SK-N-SH (cell line): ENCODE measurements around the gene PBX3. TPM values are rescaled to one million over a fixed set of nuclear protein-coding genes. Genes with fewer than 3 reads are reported as not detected.

ENCODE experiments used
- CTCF ChIA-PET: fragments of 300-600, 350-600 bp; formaldehyde crosslinking; extraction: SDS; loops from one replicate; lab custom pipeline; 2021; lab: Yijun Ruan, JAX
- POLR2A ChIA-PET: fragments of 350-600 bp; sonication (Branson Sonifier 250); formaldehyde crosslinking; extraction: SDS; loops from one replicate; lab custom pipeline; 2020; ENCODE audit warnings: antibody characterized with exemption, inconsistent platforms; lab: Yijun Ruan, JAX
- DNase-seq: peaks from one replicate; pipeline ENCODE4 v3.0.0; 2012
- H2AFZ ChIP-seq: fragments of 200-600 bp; sonication (generic); 2 replicates; pipeline ENCODE4 v1.8.1; 2016; ENCODE audit warnings: antibody characterized with exemption, mild to moderate bottlenecking, low read depth
- H3F3A ChIP-seq: fragments of 200-600 bp; sonication (generic); replicated peaks from 2 replicates; pipeline ENCODE3; 2016; ENCODE audit warnings: antibody characterized with exemption, mild to moderate bottlenecking; ENCODE audit not compliant: insufficient read depth
- H3K27ac ChIP-seq, 2 experiments: fragments of 200-500 bp in 1 of 2; fragments of 200-600 bp in 1 of 2; sonication (Bioruptor generic) in 1 of 2; sonication (generic), shearing (Covaris generic) in 1 of 2; 2 replicates each; pipeline versions ENCODE4 v1.5.1 to v1.6.1; 2014 to 2016; ENCODE audit warnings: low read depth in 2 of 2, inconsistent platforms in 1 of 2, low read length in 1 of 2, mild to moderate bottlenecking in 1 of 2, mixed read lengths in 1 of 2
- H3K27me3 ChIP-seq: fragments of 200-600 bp; sonication (generic), shearing (Covaris generic); 2 replicates; pipeline ENCODE4 v1.6.1; 2016; ENCODE audit warnings: mixed run types; ENCODE audit not compliant: insufficient read depth
- H3K36me3 ChIP-seq, 2 experiments: fragments of 200-500 bp in 1 of 2; fragments of 200-600 bp in 1 of 2; sonication (Bioruptor generic) in 1 of 2; sonication (generic) in 1 of 2; replicated peaks in 1 of 2; 2 replicates each; pipeline versions ENCODE3 to v1.5.1; 2014 to 2016; ENCODE audit warnings: low read length in 1 of 2, mild to moderate bottlenecking in 1 of 2; ENCODE audit not compliant: insufficient read depth in 2 of 2, control insufficient read depth in 1 of 2
- H3K4me1 ChIP-seq, 2 experiments: fragments of 200-500 bp in 1 of 2; fragments of 200-600 bp in 1 of 2; sonication (Bioruptor generic) in 1 of 2; sonication (generic), shearing (Covaris generic) in 1 of 2; 2 replicates each; pipeline versions ENCODE4 v1.5.1 to v1.6.1; 2014 to 2016; ENCODE audit warnings: low read depth in 1 of 2, low read length in 1 of 2, mixed run types in 1 of 2; ENCODE audit not compliant: insufficient read depth in 2 of 2, control insufficient read depth in 1 of 2
- H3K4me2 ChIP-seq: fragments of 200-600 bp; sonication (generic), shearing (Covaris generic); 2 replicates; pipeline ENCODE4 v1.6.1; 2017; ENCODE audit warnings: mixed run types
- H3K4me3 ChIP-seq, 2 experiments: fragments of 200-500 bp in 1 of 2; fragments of 200-600 bp in 1 of 2; sonication (Bioruptor generic) in 1 of 2; sonication (generic), shearing (Covaris generic) in 1 of 2; 2 replicates each; pipeline versions ENCODE4 v1.5.1 to v1.8.1; 2014 to 2016; ENCODE audit warnings: low read depth in 2 of 2, inconsistent platforms in 1 of 2, low read length in 1 of 2, mild to moderate bottlenecking in 1 of 2, mixed read lengths in 1 of 2, moderate library complexity in 1 of 2
- H3K79me2 ChIP-seq: fragments of 200-600 bp; sonication (generic); 2 replicates; pipeline ENCODE4 v1.8.1; 2017; ENCODE audit warnings: mild to moderate bottlenecking; ENCODE audit not compliant: insufficient read depth
- H3K9ac ChIP-seq: fragments of 200-600 bp; sonication (generic); 2 replicates; pipeline ENCODE4 v1.6.1; 2017; ENCODE audit warnings: mixed run types
- H3K9me2 ChIP-seq: fragments of 200-600 bp; sonication (generic); 2 replicates; pipeline ENCODE4 v1.6.1; 2017; ENCODE audit warnings: mixed run types
- H3K9me3 ChIP-seq: fragments of 200-600 bp; sonication (generic); 2 replicates; pipeline ENCODE4 v1.6.1; 2017; ENCODE audit warnings: mixed run types, mild to moderate bottlenecking, moderate library complexity
- H4K20me1 ChIP-seq: fragments of 200-600 bp; sonication (generic); 2 replicates; pipeline ENCODE4 v1.6.1; 2017; ENCODE audit warnings: mild to moderate bottlenecking, mixed run types; ENCODE audit not compliant: insufficient read depth
- CHD2 ChIP-seq: fragments of 150-350 bp; IDR thresholded peaks from 2 replicates; pipeline ENCODE4 v1.6.1; 2018; ENCODE audit warnings: low read length; ENCODE audit not compliant: partially characterized antibody
- EZH2phosphoT487 ChIP-seq: fragments of 200-600 bp; sonication (generic); IDR thresholded peaks from 2 replicates; pipeline ENCODE4 v1.6.1; 2017; ENCODE audit warnings: low read depth, mixed run types, mild to moderate bottlenecking, antibody characterized with exemption, moderate library complexity, borderline replicate concordance
- FOSL2 ChIP-seq: IDR thresholded peaks from 2 replicates; pipeline ENCODE4 v1.4.0; 2012; ENCODE audit warnings: low read depth, mild to moderate bottlenecking, moderate library complexity, borderline replicate concordance
- FOXJ3 ChIP-seq: sonication (generic); formaldehyde crosslinking; IDR thresholded peaks from 2 replicates; pipeline ENCODE4 v1.5.1; 2020; ENCODE audit warnings: mild to moderate bottlenecking, missing genetic modification reagents
- FOXM1 ChIP-seq: IDR thresholded peaks from 2 replicates; pipeline ENCODE4 v1.4.0; 2012; ENCODE audit warnings: low read depth, mild to moderate bottlenecking
- GATA2 ChIP-seq: sonication (generic); formaldehyde crosslinking; IDR thresholded peaks from 2 replicates; pipeline ENCODE4 v1.5.0; 2020; ENCODE audit warnings: mild to moderate bottlenecking, missing genetic modification reagents
- JUND ChIP-seq: IDR thresholded peaks from 2 replicates; pipeline ENCODE4 v1.4.0; 2012
- MXI1 ChIP-seq: IDR thresholded peaks from 2 replicates; pipeline ENCODE4 v1.6.1; 2012; ENCODE audit warnings: mild to moderate bottlenecking, low read depth, low read length, improper control_type of control experiment
- POLR2AphosphoS5 ChIP-seq: IDR thresholded peaks from 2 replicates; pipeline ENCODE4 v1.6.1; 2012; ENCODE audit warnings: low read depth, low read length
- RAD21 ChIP-seq: IDR thresholded peaks from 2 replicates; pipeline ENCODE4 v1.6.1; 2012; ENCODE audit warnings: mild to moderate bottlenecking, low read length
- RCOR1 ChIP-seq: fragments of 150-350 bp; IDR thresholded peaks from 2 replicates; pipeline ENCODE4 v1.6.1; 2017; ENCODE audit warnings: antibody characterized with exemption, low read length
- RFX5 ChIP-seq: IDR thresholded peaks from 2 replicates; pipeline ENCODE4 v1.6.1; 2012; ENCODE audit warnings: mild to moderate bottlenecking, improper control_type of control experiment, low read length
- SIN3A ChIP-seq: IDR thresholded peaks from 2 replicates; pipeline ENCODE4 v1.6.1; 2012; ENCODE audit warnings: low read depth, mild to moderate bottlenecking, low read length, moderate library complexity, borderline replicate concordance
- TEAD4 ChIP-seq: IDR thresholded peaks from 2 replicates; pipeline ENCODE4 v1.4.0; 2012; ENCODE audit warnings: mild to moderate bottlenecking, borderline replicate concordance; ENCODE audit not compliant: insufficient read depth
- WGBS: methylation state at CpG from one replicate; pipeline ENCODE4 v1.1.6; 2017; ENCODE audit warnings: low lambda C conversion rate; 5-methylcytosine and 5-hydroxymethylcytosine counted together
- polyA plus RNA-seq, 3 experiments: library from polyadenylated mRNA; depleted of rRNA; stranded (reverse); fragments of >200 nt; gene quantifications; 2 replicates each; pipeline ENCODE4 v1.2.3, GENCODE V29; 2012
- TF ChIP-seq, protein P1 (sequence below): fragments of 150-350 bp; IDR thresholded peaks from 2 replicates; pipeline ENCODE4 v1.6.1; 2016; ENCODE audit warnings: mild to moderate bottlenecking, low read depth, low read length
- TF ChIP-seq, protein P2 (sequence below): IDR thresholded peaks from 2 replicates; pipeline ENCODE4 v1.4.0; 2012; ENCODE audit warnings: low read depth, borderline replicate concordance
- TF ChIP-seq, protein P3 (sequence below): IDR thresholded peaks from 2 replicates; pipeline ENCODE4; 2012
- TF ChIP-seq, protein P4 (sequence below): IDR thresholded peaks from 2 replicates; pipeline ENCODE4 v1.6.1; 2012; ENCODE audit warnings: mild to moderate bottlenecking, low read depth, low read length, moderate library complexity
- TF ChIP-seq, protein P5 (sequence below): fragments of 200-600 bp; sonication (generic); IDR thresholded peaks from 2 replicates; pipeline ENCODE4 v1.6.1; 2017; ENCODE audit warnings: antibody characterized with exemption, mild to moderate bottlenecking, moderate library complexity

Gene PBX3
- polyA plus RNA-seq, 1 of the 3 experiments (the other 2 are of a cell fraction) = 73.0 TPM

DNA sequence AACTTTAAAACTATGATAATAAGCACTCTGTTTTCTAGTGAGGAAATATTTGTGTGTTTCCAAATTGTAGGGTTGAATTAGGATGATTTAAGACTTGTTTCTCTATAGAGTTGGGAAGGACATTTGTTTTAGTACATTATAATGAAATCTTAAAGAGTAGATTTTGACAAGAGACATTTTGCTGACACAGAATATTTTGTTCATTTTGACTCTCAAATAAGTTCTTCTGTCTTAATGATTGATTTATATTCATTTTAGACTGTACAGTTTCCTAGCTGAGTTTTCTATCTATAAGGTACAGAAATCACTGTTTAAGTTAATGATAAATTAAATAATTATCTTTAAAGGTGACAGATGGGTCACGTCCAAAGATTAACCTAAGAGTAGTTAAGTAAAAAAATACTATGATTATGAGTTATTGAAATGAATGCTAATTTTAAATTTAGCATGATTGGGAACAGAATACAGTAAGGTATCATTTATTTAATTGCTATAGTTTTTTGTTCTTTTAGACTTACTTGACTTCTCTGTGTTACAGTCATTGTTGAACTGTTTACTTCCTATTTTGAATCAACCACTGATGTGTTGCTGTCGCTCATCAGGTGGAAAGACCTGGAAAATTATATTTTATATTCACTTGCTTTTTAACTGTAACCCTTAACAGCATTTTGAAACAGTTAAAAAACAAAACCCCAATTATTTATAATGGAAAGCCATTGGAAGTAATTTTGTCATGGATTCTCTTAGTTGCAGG is 19.5 kb downstream of the PBX3 start:
- peaks cover 29 to 41% of the 10 kb centered on the region in 2 experiments for H3K36me3 ChIP-seq
- ChIA-PET POLR2A (no interaction called here), CTCF (no interaction called here)
- no peak for DNase-seq
- peaks cover 26% of the 10 kb centered on the region for H3F3A ChIP-seq
- H3K4me3 ChIP-seq = no peak overlapping the region
- H3K9ac ChIP-seq = no peak overlapping the region
- no peak overlapping the region for H3K27ac ChIP-seq
- no peak overlapping the region for H3K4me2 ChIP-seq
- H3K9me2 ChIP-seq = no peaks in the 10 kb centered on the region
- peaks cover 100% of the 10 kb centered on the region for H3K79me2 ChIP-seq
- no peak overlapping the region for H2AFZ ChIP-seq
- H3K9me3 ChIP-seq = no peaks in the 10 kb centered on the region
- H3K27me3 ChIP-seq = no peaks in the 10 kb centered on the region
- TF ChIP-seq SIN3A (no peak), CHD2 (no peak), JUND (no peak), RCOR1 (no peak), POLR2AphosphoS5 (no peak), MXI1 (no peak), FOXM1 (no peak), RFX5 (no peak), FOSL2 (no peak), TEAD4 (no peak), GATA2 (CRISPR knock-in tag) (no peak), FOXJ3 (CRISPR knock-in tag) (no peak), EZH2phosphoT487 (no peak), RAD21 (no peak)
- TF ChIP-seq, protein P1, sequence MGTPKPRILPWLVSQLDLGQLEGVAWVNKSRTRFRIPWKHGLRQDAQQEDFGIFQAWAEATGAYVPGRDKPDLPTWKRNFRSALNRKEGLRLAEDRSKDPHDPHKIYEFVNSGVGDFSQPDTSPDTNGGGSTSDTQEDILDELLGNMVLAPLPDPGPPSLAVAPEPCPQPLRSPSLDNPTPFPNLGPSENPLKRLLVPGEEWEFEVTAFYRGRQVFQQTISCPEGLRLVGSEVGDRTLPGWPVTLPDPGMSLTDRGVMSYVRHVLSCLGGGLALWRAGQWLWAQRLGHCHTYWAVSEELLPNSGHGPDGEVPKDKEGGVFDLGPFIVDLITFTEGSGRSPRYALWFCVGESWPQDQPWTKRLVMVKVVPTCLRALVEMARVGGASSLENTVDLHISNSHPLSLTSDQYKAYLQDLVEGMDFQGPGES = no peak
- TF ChIP-seq, protein P2, sequence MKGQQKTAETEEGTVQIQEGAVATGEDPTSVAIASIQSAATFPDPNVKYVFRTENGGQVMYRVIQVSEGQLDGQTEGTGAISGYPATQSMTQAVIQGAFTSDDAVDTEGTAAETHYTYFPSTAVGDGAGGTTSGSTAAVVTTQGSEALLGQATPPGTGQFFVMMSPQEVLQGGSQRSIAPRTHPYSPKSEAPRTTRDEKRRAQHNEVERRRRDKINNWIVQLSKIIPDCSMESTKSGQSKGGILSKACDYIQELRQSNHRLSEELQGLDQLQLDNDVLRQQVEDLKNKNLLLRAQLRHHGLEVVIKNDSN = no peak
- TF ChIP-seq, protein P3, sequence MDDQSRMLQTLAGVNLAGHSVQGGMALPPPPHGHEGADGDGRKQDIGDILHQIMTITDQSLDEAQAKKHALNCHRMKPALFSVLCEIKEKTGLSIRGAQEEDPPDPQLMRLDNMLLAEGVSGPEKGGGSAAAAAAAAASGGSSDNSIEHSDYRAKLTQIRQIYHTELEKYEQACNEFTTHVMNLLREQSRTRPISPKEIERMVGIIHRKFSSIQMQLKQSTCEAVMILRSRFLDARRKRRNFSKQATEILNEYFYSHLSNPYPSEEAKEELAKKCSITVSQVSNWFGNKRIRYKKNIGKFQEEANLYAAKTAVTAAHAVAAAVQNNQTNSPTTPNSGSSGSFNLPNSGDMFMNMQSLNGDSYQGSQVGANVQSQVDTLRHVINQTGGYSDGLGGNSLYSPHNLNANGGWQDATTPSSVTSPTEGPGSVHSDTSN = no peak
- TF ChIP-seq, protein P4, sequence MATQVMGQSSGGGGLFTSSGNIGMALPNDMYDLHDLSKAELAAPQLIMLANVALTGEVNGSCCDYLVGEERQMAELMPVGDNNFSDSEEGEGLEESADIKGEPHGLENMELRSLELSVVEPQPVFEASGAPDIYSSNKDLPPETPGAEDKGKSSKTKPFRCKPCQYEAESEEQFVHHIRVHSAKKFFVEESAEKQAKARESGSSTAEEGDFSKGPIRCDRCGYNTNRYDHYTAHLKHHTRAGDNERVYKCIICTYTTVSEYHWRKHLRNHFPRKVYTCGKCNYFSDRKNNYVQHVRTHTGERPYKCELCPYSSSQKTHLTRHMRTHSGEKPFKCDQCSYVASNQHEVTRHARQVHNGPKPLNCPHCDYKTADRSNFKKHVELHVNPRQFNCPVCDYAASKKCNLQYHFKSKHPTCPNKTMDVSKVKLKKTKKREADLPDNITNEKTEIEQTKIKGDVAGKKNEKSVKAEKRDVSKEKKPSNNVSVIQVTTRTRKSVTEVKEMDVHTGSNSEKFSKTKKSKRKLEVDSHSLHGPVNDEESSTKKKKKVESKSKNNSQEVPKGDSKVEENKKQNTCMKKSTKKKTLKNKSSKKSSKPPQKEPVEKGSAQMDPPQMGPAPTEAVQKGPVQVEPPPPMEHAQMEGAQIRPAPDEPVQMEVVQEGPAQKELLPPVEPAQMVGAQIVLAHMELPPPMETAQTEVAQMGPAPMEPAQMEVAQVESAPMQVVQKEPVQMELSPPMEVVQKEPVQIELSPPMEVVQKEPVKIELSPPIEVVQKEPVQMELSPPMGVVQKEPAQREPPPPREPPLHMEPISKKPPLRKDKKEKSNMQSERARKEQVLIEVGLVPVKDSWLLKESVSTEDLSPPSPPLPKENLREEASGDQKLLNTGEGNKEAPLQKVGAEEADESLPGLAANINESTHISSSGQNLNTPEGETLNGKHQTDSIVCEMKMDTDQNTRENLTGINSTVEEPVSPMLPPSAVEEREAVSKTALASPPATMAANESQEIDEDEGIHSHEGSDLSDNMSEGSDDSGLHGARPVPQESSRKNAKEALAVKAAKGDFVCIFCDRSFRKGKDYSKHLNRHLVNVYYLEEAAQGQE = no peak
- TF ChIP-seq, protein P5, sequence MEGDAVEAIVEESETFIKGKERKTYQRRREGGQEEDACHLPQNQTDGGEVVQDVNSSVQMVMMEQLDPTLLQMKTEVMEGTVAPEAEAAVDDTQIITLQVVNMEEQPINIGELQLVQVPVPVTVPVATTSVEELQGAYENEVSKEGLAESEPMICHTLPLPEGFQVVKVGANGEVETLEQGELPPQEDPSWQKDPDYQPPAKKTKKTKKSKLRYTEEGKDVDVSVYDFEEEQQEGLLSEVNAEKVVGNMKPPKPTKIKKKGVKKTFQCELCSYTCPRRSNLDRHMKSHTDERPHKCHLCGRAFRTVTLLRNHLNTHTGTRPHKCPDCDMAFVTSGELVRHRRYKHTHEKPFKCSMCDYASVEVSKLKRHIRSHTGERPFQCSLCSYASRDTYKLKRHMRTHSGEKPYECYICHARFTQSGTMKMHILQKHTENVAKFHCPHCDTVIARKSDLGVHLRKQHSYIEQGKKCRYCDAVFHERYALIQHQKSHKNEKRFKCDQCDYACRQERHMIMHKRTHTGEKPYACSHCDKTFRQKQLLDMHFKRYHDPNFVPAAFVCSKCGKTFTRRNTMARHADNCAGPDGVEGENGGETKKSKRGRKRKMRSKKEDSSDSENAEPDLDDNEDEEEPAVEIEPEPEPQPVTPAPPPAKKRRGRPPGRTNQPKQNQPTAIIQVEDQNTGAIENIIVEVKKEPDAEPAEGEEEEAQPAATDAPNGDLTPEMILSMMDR = no peak
- H3K4me1 ChIP-seq = peaks cover 24 to 26% of the 10 kb centered on the region in 2 experiments; a peak in 3 of 4 replicates
- WGBS = 98% methylated on average over 2 of the region's 2 CpGs
- peaks cover 82% of the 10 kb centered on the region for H4K20me1 ChIP-seq
